Measurements from ENCODE around the gene VPS51. TPM values are rescaled to one million over a fixed set of nuclear protein-coding genes. Genes with fewer than 3 reads are reported as not detected.

The VPS51 gene
- total and polyA plus RNA-seq, 9 of the 15 experiments (the other 6 are each of a cell fraction or from before 2014, with no cell fraction given): 1.8 to 143 (median 46.8) TPM

DNA sequence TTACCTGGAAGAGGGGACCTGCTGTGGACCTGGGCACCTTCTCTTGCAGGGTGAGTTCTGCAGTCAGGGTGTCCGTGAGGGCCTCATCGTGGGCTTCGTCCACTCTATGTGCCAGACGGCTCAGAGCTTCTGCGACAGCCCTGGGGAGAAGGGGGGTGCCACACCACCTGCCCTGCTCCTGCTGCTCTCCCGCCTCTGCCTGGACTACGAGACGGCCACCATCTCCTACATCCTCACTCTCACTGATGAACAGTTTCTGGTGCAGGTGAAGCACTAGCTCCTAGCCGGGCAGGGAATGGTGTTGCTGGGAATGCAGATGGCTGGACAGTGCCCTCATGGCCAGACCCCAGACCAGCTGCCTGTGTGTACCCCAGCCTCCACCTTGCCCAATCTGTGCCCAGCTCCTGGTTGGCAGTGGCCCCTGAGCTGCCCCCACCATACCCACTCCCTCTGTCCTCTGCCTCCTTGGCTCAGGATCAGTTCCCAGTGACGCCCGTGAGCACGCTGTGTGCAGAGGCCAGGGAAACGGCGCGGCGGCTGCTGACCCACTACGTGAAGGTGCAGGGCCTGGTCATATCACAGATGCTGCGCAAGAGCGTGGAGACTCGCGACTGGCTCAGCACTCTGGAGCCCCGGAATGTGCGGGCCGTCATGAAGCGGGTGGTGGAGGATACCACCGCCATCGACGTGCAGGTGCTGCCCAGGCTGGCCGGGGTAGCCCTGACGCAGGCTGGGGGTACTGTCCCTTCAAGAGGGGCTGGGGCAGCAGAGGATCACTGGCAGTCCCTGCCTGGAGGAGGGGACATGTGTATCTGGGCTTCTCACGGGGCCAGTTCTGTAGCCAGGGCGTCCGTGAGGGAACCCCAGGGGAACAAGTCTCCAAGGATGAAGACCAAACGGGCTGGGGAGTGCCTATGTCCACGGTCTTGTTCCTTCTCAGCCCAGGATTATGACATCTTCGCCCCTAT, 13.5 kb downstream of the VPS51 start:
- no peak overlapping the region for H3K4me2 ChIP-seq (ENCODE audit: insufficient read depth, low read length)
- ChIA-PET CTCF (ENCODE audit: low intra/inter-chr PET ratio) (interaction anchor here (0.5 to 1.9 kb wide), 4 partner anchors 71 to 479 kb away, joined by 3 to 16 read pairs (median 4); partner anchors contain the start of gene CAPN1), POLR2A (interaction anchor here (0.5 to 7.2 kb wide), 9 partner anchors 10 to 347 kb away, joined by 3 to 92 read pairs (median 4); partner anchors contain the start of genes POLA2, SPDYC and VPS51)
- H3K9me3 ChIP-seq (replicated peaks; ENCODE audit: control insufficient read depth, insufficient read depth, low read depth, low read length): no peaks in the 10 kb centered on the region
- no peaks in the 10 kb centered on the region for H3K27me3 ChIP-seq (ENCODE audit: control insufficient read depth in 2 of 2, insufficient read depth in 2 of 2, low read length in 2 of 2)
- 81% methylated on average over 28 of the region's 36 CpGs for WGBS (ENCODE audit: insufficient coverage, low coverage, missing lambda C conversion rate)
- H2AFZ ChIP-seq (ENCODE audit: low read depth, low read length): no peak overlapping the region
- H3K36me3 ChIP-seq (ENCODE audit: control insufficient read depth, insufficient read depth, low read length): peaks cover 18% of the 10 kb centered on the region; the same call in 1 of the 3 replicates
- no peaks in the 10 kb centered on the region for H3K9me1 ChIP-seq (ENCODE audit: control insufficient read depth, insufficient read depth, low read length)
- no peak for DNase-seq (ENCODE audit: extremely low read depth in 1 of 4, low spot score in 3 of 4)
- TF ChIP-seq GABPB2 (CRISPR knock-in tag; conservative IDR thresholded peaks at IDR 0.05) (no peak), YY1 (IDR thresholded peaks at IDR 0.05; ENCODE audit: borderline replicate concordance in 1 of 3, control insufficient read depth in 1 of 3, extremely low read depth in 1 of 3, insufficient read depth in 3 of 3, insufficient read length in 1 of 3, insufficient replicate concordance in 2 of 3, low read depth in 1 of 3, low read length in 2 of 3) (no peak), RBFOX2 (IDR thresholded peaks at IDR 0.05; ENCODE audit: low read depth, low read length) (peak; percentile 53), RBM15 (IDR thresholded peaks at IDR 0.05; ENCODE audit: insufficient read depth, low read length) (no peak), ZNF23 (CRISPR knock-in tag; IDR thresholded peaks at IDR 0.05) (no peak), PRPF4 (IDR thresholded peaks at IDR 0.05; ENCODE audit: insufficient read depth, low read depth, low read length, poor library complexity, severe bottlenecking) (no peak), LCOR (CRISPR knock-in tag; IDR thresholded peaks at IDR 0.05) (no peak), FOXK2 (conservative IDR thresholded peaks at IDR 0.05 in 1 of 2, IDR thresholded peaks at IDR 0.05 in 1 of 2; ENCODE audit: low read depth in 2 of 2) (no peak), ZNF253 (CRISPR knock-in tag; conservative IDR thresholded peaks at IDR 0.05) (no peak), TCF7 (IDR thresholded peaks at IDR 0.05; ENCODE audit: borderline replicate concordance) (no peak), RBM22 (IDR thresholded peaks at IDR 0.05; ENCODE audit: low read depth, low read length, poor library complexity, severe bottlenecking) (peak; percentile 54), OTX1 (CRISPR knock-in tag; IDR thresholded peaks at IDR 0.05) (no peak), CREBBP (IDR thresholded peaks at IDR 0.05; ENCODE audit: low read depth, low read length) (no peak), ATF1 (CRISPR knock-in tag; IDR thresholded peaks at IDR 0.05) (no peak), ATF1 (tag; IDR thresholded peaks at IDR 0.05) (no peak), ZNF316 (IDR thresholded peaks at IDR 0.05) (no peak), POLR2G (IDR thresholded peaks at IDR 0.05; ENCODE audit: low read depth, low read length) (peak; percentile 71), ZKSCAN1 (IDR thresholded peaks at IDR 0.05; ENCODE audit: low read depth, low read length) (0 out of 2 replicates have a peak, but pooled peaks have one; percentile 20)
- TF ChIP-seq, protein P1, sequence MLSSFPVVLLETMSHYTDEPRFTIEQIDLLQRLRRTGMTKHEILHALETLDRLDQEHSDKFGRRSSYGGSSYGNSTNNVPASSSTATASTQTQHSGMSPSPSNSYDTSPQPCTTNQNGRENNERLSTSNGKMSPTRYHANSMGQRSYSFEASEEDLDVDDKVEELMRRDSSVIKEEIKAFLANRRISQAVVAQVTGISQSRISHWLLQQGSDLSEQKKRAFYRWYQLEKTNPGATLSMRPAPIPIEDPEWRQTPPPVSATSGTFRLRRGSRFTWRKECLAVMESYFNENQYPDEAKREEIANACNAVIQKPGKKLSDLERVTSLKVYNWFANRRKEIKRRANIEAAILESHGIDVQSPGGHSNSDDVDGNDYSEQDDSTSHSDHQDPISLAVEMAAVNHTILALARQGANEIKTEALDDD (IDR thresholded peaks at IDR 0.05): no peak
- H3K9ac ChIP-seq (ENCODE audit: insufficient read depth in 1 of 2, low read depth in 2 of 2, low read length in 2 of 2): peak overlapping the region in 1 of 2 experiments; percentile 16; a peak in 1 of 4 replicates
- BruUV-seq (replicated peaks): no TSS peak
- H3K27ac ChIP-seq (ENCODE audit: extremely low read depth, low read depth, low read length): no peak overlapping the region
- H3K4me1 ChIP-seq (replicated peaks in 1 of 2; ENCODE audit: control insufficient read depth in 2 of 2, insufficient read depth in 2 of 2, low read length in 2 of 2): peaks cover 21 to 43% of the 10 kb centered on the region in 2 experiments
- H3K79me2 ChIP-seq (ENCODE audit: control insufficient read depth, insufficient read depth, low read length): peaks cover 3% of the 10 kb centered on the region; the same call in 1 of the 3 replicates
- FAIRE-seq: no peak
- no peaks in the 10 kb centered on the region for H4K20me1 ChIP-seq (replicated peaks; ENCODE audit: control insufficient read depth, insufficient read depth, low read length)
- in situ Hi-C loops (cut with MboI) (no loop called here), intact Hi-C loops (cut with micrococcal nuclease) (loop anchor here (2.0 to 10.0 kb wide), 5 partner anchors 71 to 262 kb away; partner anchors contain the start of genes CAPN1 and CDC42EP2)
- ATAC-seq: no peak
- H3K4me3 ChIP-seq: no peak overlapping the region

All from K562 (cell line).